ENCODE data around the gene ROCK2. TPM values are rescaled to one million over a fixed set of nuclear protein-coding genes. Genes with fewer than 3 reads are reported as not detected.

Gene ROCK2
- total and polyA plus RNA-seq, 9 of the 15 experiments (the other 6 are each of a cell fraction or from before 2014, with no cell fraction given) = 4.9 to 30.6 (median 14.3) TPM

GRCh38 chr2:11155381-11156035, 188.9 kb downstream of the ROCK2 start, which contains the start of gene SLC66A3 (continued):
- TF ChIP-seq MNT (conservative IDR thresholded peaks at IDR 0.05) = peak; percentile 13 to 57; a peak in 2 of 4 replicates
- peak in 1 of 2 experiments; percentile 36; a peak in 1 of 4 replicates for TF ChIP-seq RCOR1 (IDR thresholded peaks at IDR 0.05; ENCODE audit: borderline replicate concordance in 1 of 2, low read depth in 2 of 2, low read length in 2 of 2)
- no peak for TF ChIP-seq SIX5 (IDR thresholded peaks at IDR 0.05; ENCODE audit: borderline replicate concordance in 1 of 2, insufficient read depth in 1 of 2, low read depth in 1 of 2, low read length in 2 of 2)
- no peak; the same call in 1 of the 2 replicates for TF ChIP-seq KAT7 (CRISPR knock-in tag; IDR thresholded peaks at IDR 0.05; ENCODE audit: borderline replicate concordance)
- peak; percentile 65; the same call in 1 of the 2 replicates for TF ChIP-seq CBX1 (IDR thresholded peaks at IDR 0.05; ENCODE audit: low read depth)
- no peak for TF ChIP-seq ZNF134 (CRISPR knock-in tag; conservative IDR thresholded peaks at IDR 0.05)
- TF ChIP-seq SP1 (CRISPR knock-in tag; IDR thresholded peaks at IDR 0.05) = peak; percentile 35; the same call in 1 of the 2 replicates
- peak; percentile 74 to 78 for TF ChIP-seq NRF1 (conservative IDR thresholded peaks at IDR 0.05 in 1 of 2, IDR thresholded peaks at IDR 0.05 in 1 of 2)
- peak; percentile 88 for TF ChIP-seq POLR2G (IDR thresholded peaks at IDR 0.05; ENCODE audit: low read depth, low read length)
- TF ChIP-seq ZBTB7A (IDR thresholded peaks at IDR 0.05; ENCODE audit: borderline replicate concordance, control insufficient read depth, low read depth, low read length) = peak; percentile 88; the same call in 1 of the 2 replicates
- TF ChIP-seq PHF8 (IDR thresholded peaks at IDR 0.05; ENCODE audit: borderline replicate concordance, low read length) = peak; percentile 70; the same call in 1 of the 2 replicates
- peak; percentile 72 for TF ChIP-seq PCBP1 (IDR thresholded peaks at IDR 0.05; ENCODE audit: low read depth, low read length, poor library complexity, severe bottlenecking)
- TF ChIP-seq ATF7 (IDR thresholded peaks at IDR 0.05) = peak; percentile 52; the same call in 1 of the 2 replicates
- peak; percentile 32 to 64 for TF ChIP-seq E2F6 (IDR thresholded peaks at IDR 0.05; ENCODE audit: borderline replicate concordance in 1 of 2, extremely low read depth in 1 of 2, insufficient read depth in 1 of 2, insufficient read length in 1 of 2, low read depth in 1 of 2, low read length in 1 of 2, poor library complexity in 1 of 2, severe bottlenecking in 1 of 2)
- TF ChIP-seq RBM25 (IDR thresholded peaks at IDR 0.05; ENCODE audit: low read depth, low read length, severe bottlenecking) = peak; percentile 75
- TF ChIP-seq HDAC1 (IDR thresholded peaks at IDR 0.05) = peak in 1 of 2 experiments; percentile 59; a peak in 1 of 4 replicates
- TF ChIP-seq TEAD4 (IDR thresholded peaks at IDR 0.05; ENCODE audit: low read length) = no peak
- peak; percentile 54; the same call in 1 of the 2 replicates for TF ChIP-seq TEAD4 (CRISPR knock-in tag; IDR thresholded peaks at IDR 0.05; ENCODE audit: borderline replicate concordance)
